GM12878 (cell line): ENCODE data around the gene RIT2. TPM values are rescaled to one million over a fixed set of nuclear protein-coding genes. Genes with fewer than 3 reads are reported as not detected.

Experiments
- ATAC-seq: fragments of 200-7000 bp; cut with Tn5 transposase; 3 replicates; pipeline ENCODE4 v1.9.1; 2020; ENCODE audit warnings: mild to moderate bottlenecking, moderate library complexity
- BruUV-seq: library from RNA; stranded (reverse); fragments of 400-500 nt; replicated peaks from 2 replicates; lab custom pipeline; 2021; lab: Mats Ljungman, UMichigan
- CTCF ChIA-PET: fragments of 300-600 bp; sonication (Branson Sonifier 250); formaldehyde crosslinking; extraction: SDS; loops from one replicate; lab custom pipeline; 2021; ENCODE audit warnings: inconsistent platforms; lab: Yijun Ruan, JAX
- POLR2A ChIA-PET: fragments of 350-600 bp; formaldehyde crosslinking; extraction: SDS; loops from one replicate; lab custom pipeline; 2021; ENCODE audit warnings: inconsistent platforms; lab: Charles Lee
- RAD21 ChIA-PET: fragments of 300-600 bp; sonication (Branson Sonifier 250); formaldehyde crosslinking; loops from one replicate; lab custom pipeline; 2023; ENCODE audit warnings: antibody characterized with exemption; ENCODE audit not compliant: unreplicated experiment; lab: Charles Lee
- SMC1A ChIA-PET: fragments of 300-600 bp; sonication (Branson Sonifier 250); formaldehyde crosslinking; loops from one replicate; lab custom pipeline; 2023; ENCODE audit not compliant: unreplicated experiment, uncharacterized antibody; lab: Charles Lee
- DNase-seq: peaks from one replicate; pipeline ENCODE4 v3.0.0-alpha.2; 2011; ENCODE audit warnings: low read depth, low spot score
- FAIRE-seq: peaks from 3 replicates; lab custom pipeline; 2011; peaks lifted over from hg19 to GRCh38; lab: Jason Lieb, UNC
- H2AFZ ChIP-seq: 2 replicates; pipeline ENCODE4 v1.6.0; 2011; ENCODE audit warnings: low read depth, low read length, control low read depth; ENCODE audit not compliant: control insufficient read depth
- H3K27ac ChIP-seq: 2 replicates; pipeline ENCODE4 v1.5.1; 2011; ENCODE audit warnings: control low read depth; ENCODE audit not compliant: control insufficient read depth, insufficient read depth
- H3K27me3 ChIP-seq, 2 experiments: replicated peaks in 1 of 2; 2 replicates each; pipeline versions ENCODE4 v1.6.0 to v1.6.1; 2011; ENCODE audit warnings: low read length in 1 of 2; ENCODE audit not compliant: control insufficient read depth in 2 of 2, insufficient read depth in 2 of 2
- H3K36me3 ChIP-seq, 2 experiments: 2 replicates each; pipeline ENCODE4 v1.5.1; 2011; ENCODE audit warnings: low read length in 1 of 2; ENCODE audit not compliant: control insufficient read depth in 2 of 2, insufficient read depth in 2 of 2
- H3K4me1 ChIP-seq: 2 replicates; pipeline ENCODE4 v1.6.1; 2011; ENCODE audit warnings: mild to moderate bottlenecking, low read length, moderate library complexity, mixed read lengths; ENCODE audit not compliant: control insufficient read depth, insufficient read depth
- H3K4me2 ChIP-seq: 2 replicates; pipeline ENCODE4 v1.6.0; 2011; ENCODE audit warnings: control low read depth; ENCODE audit not compliant: control insufficient read depth, insufficient read depth
- H3K4me3 ChIP-seq: fragments of 200-600 bp; sonication (generic); 2 replicates; pipeline ENCODE4 v1.5.1; 2016
- H3K79me2 ChIP-seq: 2 replicates; pipeline ENCODE4 v1.6.0; 2011; ENCODE audit warnings: low read length; ENCODE audit not compliant: control insufficient read depth, insufficient read depth
- H3K9ac ChIP-seq: 2 replicates; pipeline ENCODE4 v1.8.0; 2011; ENCODE audit warnings: low read length, control low read depth, mixed read lengths; ENCODE audit not compliant: control insufficient read depth, insufficient read depth
- H3K9me3 ChIP-seq: replicated peaks from 3 replicates; pipeline ENCODE4 v1.5.1; 2011; ENCODE audit warnings: mild to moderate bottlenecking, low read length; ENCODE audit not compliant: control insufficient read depth, insufficient read depth
- H4K20me1 ChIP-seq: 2 replicates; pipeline ENCODE4 v1.6.0; 2011; ENCODE audit not compliant: control insufficient read depth, insufficient read depth
- BACH1 ChIP-seq: fragments of 450-650 bp; IDR thresholded peaks from 2 replicates; pipeline ENCODE4 v1.6.1; 2017; ENCODE audit warnings: mild to moderate bottlenecking, borderline replicate concordance
- EP300 ChIP-seq, 2 experiments: fragments of 150-350 bp in 1 of 2; IDR thresholded peaks; 2 replicates each; pipeline ENCODE4 v1.6.1; 2011 to 2012; ENCODE audit warnings: low read depth in 2 of 2, low read length in 2 of 2, borderline replicate concordance in 1 of 2, improper control_type of control experiment in 1 of 2, inconsistent platforms in 1 of 2; ENCODE audit not compliant: control insufficient read depth in 1 of 2
- GATAD2B ChIP-seq: fragments of 450-650 bp; conservative IDR thresholded peaks from 2 replicates; pipeline ENCODE4 v1.6.1; 2017; ENCODE audit warnings: low read depth, mild to moderate bottlenecking, moderate library complexity
- HDAC6 ChIP-seq: fragments of 200-600 bp; sonication (generic); IDR thresholded peaks from one replicate; pipeline ENCODE4 v1.8.0; 2017; ENCODE audit warnings: antibody characterized with exemption; ENCODE audit not compliant: unreplicated experiment
- JUNB ChIP-seq: IDR thresholded peaks from 2 replicates; pipeline ENCODE4 v1.6.1; 2016; ENCODE audit warnings: antibody characterized with exemption, mild to moderate bottlenecking
- TARDBP ChIP-seq: IDR thresholded peaks from 2 replicates; pipeline ENCODE4 v1.6.1; 2016; ENCODE audit warnings: borderline replicate concordance
- WGBS: methylation state at CpG from one replicate; pipeline ENCODE4 v1.1.6; 2016; ENCODE audit warnings: low lambda C conversion rate; ENCODE audit not compliant: insufficient replicate concordance, insufficient coverage; ENCODE audit errors: missing lambda C conversion rate; 5-methylcytosine and 5-hydroxymethylcytosine counted together
- in situ Hi-C: fragments of 300-500 bp; cut with MboI; formaldehyde crosslinking; loops from 9 replicates; pipeline ENCODE4 v1.14.3; 2018; ENCODE audit warnings: mixed read lengths
- intact Hi-C: fragments of 100-400 bp; cut with micrococcal nuclease; formaldehyde crosslinking; loops from one replicate; pipeline ENCODE4 v1.14.2; 2022; ENCODE audit not compliant: unreplicated experiment
- polyA plus RNA-seq, 11 experiments: library from polyadenylated mRNA; depleted of rRNA in 4 of 11; unstranded in 6 of 11; stranded (reverse) in 5 of 11; fragments of >200 nt; fragmentation: Nextera tagmentation in 4 of 11; fragmentation: Illumina TruSeq in 1 of 11; extraction: Ambion mirVana in 4 of 11; extraction: Trizol in 1 of 11; gene quantifications; 1 replicate in 1 of 11; 2 replicates in 10 of 11; pipeline versions ENCODE4 v1.2.1 to v1.2.3, GENCODE V29; 2011 to 2016; ENCODE audit warnings: inconsistent platforms in 2 of 11, missing spikeins in 2 of 11, low read depth in 1 of 11
- total RNA-seq, 4 experiments: library from RNA; depleted of rRNA in 3 of 4; stranded (reverse); fragments of >200 nt in 3 of 4; fragmentation: Illumina TruSeq in 1 of 4; extraction: Trizol in 1 of 4; gene quantifications; 2 replicates each; pipeline versions ENCODE4 v1.2.1 to v1.2.3, GENCODE V29; 2013 to 2021
- TF ChIP-seq, protein P1 (sequence below): fragments of 450-650 bp; formaldehyde crosslinking; IDR thresholded peaks from 2 replicates; pipeline ENCODE4 v1.4.0; 2022; ENCODE audit warnings: mild to moderate bottlenecking, moderate library complexity
- TF ChIP-seq, protein P2 (sequence below): IDR thresholded peaks from 2 replicates; pipeline ENCODE4 v1.6.1; 2011; ENCODE audit warnings: low read depth, mild to moderate bottlenecking, low read length, moderate library complexity, borderline replicate concordance; ENCODE audit errors: extremely low read depth

The RIT2 gene
- total and polyA plus RNA-seq, 10 of the 15 experiments (the other 5 are each of a cell fraction or from before 2014, with no cell fraction given), result not detected

DNA sequence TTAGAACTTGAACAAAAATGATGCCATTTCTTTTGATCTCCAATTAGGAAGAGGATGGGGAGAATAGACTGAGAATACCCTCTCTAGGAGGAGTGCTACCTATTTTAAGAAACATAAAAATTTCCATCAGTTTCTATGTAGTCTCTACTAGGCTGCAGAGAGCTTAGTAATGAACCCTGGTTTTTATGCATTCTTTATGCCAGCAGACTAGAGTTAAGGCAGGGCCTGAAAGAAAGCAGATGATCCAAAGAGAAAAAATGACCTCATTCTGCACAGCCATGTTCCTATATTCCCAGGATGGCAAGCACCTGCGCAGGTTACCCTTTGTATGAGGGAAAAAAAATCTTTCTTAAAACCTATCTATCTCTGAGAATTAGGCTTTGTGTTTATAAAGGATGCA lies 254.9 kb downstream of the RIT2 start:
- no peak overlapping the region for H3K27ac ChIP-seq
- no peaks in the 10 kb centered on the region for H3K4me1 ChIP-seq
- SMC1A ChIA-PET, result no interaction called here
- TF ChIP-seq, protein P1, sequence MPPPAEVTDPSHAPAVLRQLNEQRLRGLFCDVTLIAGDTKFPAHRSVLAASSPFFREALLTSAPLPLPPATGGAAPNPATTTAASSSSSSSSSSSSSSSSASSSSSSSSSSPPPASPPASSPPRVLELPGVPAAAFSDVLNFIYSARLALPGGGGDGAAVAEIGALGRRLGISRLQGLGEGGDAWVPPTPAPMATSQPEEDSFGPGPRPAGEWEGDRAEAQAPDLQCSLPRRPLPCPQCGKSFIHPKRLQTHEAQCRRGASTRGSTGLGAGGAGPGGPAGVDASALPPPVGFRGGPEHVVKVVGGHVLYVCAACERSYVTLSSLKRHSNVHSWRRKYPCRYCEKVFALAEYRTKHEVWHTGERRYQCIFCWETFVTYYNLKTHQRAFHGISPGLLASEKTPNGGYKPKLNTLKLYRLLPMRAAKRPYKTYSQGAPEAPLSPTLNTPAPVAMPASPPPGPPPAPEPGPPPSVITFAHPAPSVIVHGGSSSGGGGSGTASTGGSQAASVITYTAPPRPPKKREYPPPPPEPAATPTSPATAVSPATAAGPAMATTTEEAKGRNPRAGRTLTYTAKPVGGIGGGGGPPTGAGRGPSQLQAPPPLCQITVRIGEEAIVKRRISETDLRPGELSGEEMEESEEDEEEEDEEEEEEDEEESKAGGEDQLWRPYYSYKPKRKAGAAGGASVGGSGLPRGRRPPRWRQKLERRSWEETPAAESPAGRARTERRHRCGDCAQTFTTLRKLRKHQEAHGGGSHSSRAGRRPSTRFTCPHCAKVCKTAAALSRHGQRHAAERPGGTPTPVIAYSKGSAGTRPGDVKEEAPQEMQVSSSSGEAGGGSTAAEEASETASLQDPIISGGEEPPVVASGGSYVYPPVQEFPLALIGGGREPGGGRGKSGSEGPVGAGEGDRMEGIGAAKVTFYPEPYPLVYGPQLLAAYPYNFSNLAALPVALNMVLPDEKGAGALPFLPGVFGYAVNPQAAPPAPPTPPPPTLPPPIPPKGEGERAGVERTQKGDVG (CRISPR knock-in tag), result no peak
- TF ChIP-seq TARDBP, result no peak
- no peak for TF ChIP-seq EP300 (IDR thresholded peaks at IDR 0.05; ENCODE audit: borderline replicate concordance in 1 of 2, control insufficient read depth in 1 of 2, low read depth in 2 of 2, low read length in 2 of 2)
- no peak for TF ChIP-seq HDAC6
- no peak for TF ChIP-seq JUNB
- TF ChIP-seq, protein P2, sequence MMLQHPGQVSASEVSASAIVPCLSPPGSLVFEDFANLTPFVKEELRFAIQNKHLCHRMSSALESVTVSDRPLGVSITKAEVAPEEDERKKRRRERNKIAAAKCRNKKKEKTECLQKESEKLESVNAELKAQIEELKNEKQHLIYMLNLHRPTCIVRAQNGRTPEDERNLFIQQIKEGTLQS, result no peak
- TF ChIP-seq BACH1, result no peak
- no peak for TF ChIP-seq GATAD2B
- RAD21 ChIA-PET, result no interaction called here
- no peak overlapping the region for H3K4me3 ChIP-seq
- H3K36me3 ChIP-seq, result no peaks in the 10 kb centered on the region
- POLR2A ChIA-PET, result no interaction called here
- no peak overlapping the region for H2AFZ ChIP-seq
- no peak overlapping the region for H3K4me2 ChIP-seq
- DNase-seq, result no peak
- no peaks in the 10 kb centered on the region for H3K79me2 ChIP-seq
- CTCF ChIA-PET, result interaction anchor here (0.6 kb wide), 1 partner anchor 116 kb away, joined by 4 read pairs; no protein-coding TSS in a partner anchor
- H3K9me3 ChIP-seq, result no peaks in the 10 kb centered on the region
- intact Hi-C loops (no loop called here), in situ Hi-C loops (no loop called here)
- H3K27me3 ChIP-seq, result no peaks in the 10 kb centered on the region
- no peaks in the 10 kb centered on the region for H4K20me1 ChIP-seq
- ATAC-seq, result no peak
- no peak overlapping the region for H3K9ac ChIP-seq
- 0% methylated on average over 1 of the region's 1 CpG for whole genome bisulfite sequencing
- no peak for FAIRE-seq
- BruUV-seq, result no TSS peak
